HepG2 (cell line): ENCODE results near the gene COX6A2. TPM values are rescaled to one million over a fixed set of nuclear protein-coding genes. Genes with fewer than 3 reads are reported as not detected.

Source experiments
- AGO1 ChIP-seq: fragments of 200-400 bp; formaldehyde crosslinking; IDR thresholded peaks from 2 replicates; pipeline ENCODE4 v1.6.1; 2017; ENCODE audit warnings: mild to moderate bottlenecking, low read depth, low read length, moderate library complexity; ENCODE audit not compliant: poor library complexity, severe bottlenecking
- FOXO1 ChIP-seq: sonication (generic); formaldehyde crosslinking; IDR thresholded peaks from 2 replicates; pipeline ENCODE4 v1.4.0; 2020; ENCODE audit warnings: missing genetic modification reagents
- KDM6A ChIP-seq: IDR thresholded peaks from 2 replicates; pipeline ENCODE4 v1.6.1; 2016; ENCODE audit warnings: low read depth
- MYC ChIP-seq: sonication (generic); formaldehyde crosslinking; IDR thresholded peaks from 2 replicates; pipeline ENCODE4 v1.9.0; 2021; ENCODE audit warnings: missing genetic modification reagents, borderline replicate concordance
- NONO ChIP-seq, 2 experiments: fragments of 450-650 bp in 1 of 2; sonication (generic) in 1 of 2; formaldehyde crosslinking in 1 of 2; IDR thresholded peaks in 1 of 2; conservative IDR thresholded peaks in 1 of 2; 2 replicates each; pipeline versions ENCODE4 v1.6.1 to v1.8.0; 2017 to 2022; ENCODE audit warnings: mild to moderate bottlenecking in 1 of 2, missing genetic modification reagents in 1 of 2, moderate library complexity in 1 of 2
- PPARG ChIP-seq: conservative IDR thresholded peaks from 2 replicates; pipeline ENCODE4 v1.6.1; 2016; ENCODE audit warnings: missing biosample characterization, missing genetic modification reagents
- RBAK ChIP-seq: sonication (generic); formaldehyde crosslinking; IDR thresholded peaks from 2 replicates; pipeline ENCODE4 v1.5.1; 2020; ENCODE audit warnings: mild to moderate bottlenecking, missing genetic modification reagents
- RFX5 ChIP-seq: IDR thresholded peaks from 2 replicates; pipeline ENCODE4 v1.6.1; 2011; ENCODE audit warnings: low read depth, low read length, improper control_type of control experiment
- SMAD1 ChIP-seq: sonication (generic); formaldehyde crosslinking; IDR thresholded peaks from 2 replicates; pipeline ENCODE4 v1.4.0; 2020; ENCODE audit warnings: missing genetic modification reagents, low read depth, mild to moderate bottlenecking, borderline replicate concordance
- TBX3 ChIP-seq: fragments of 450-650 bp; IDR thresholded peaks from 2 replicates; pipeline ENCODE4 v1.6.1; 2017; ENCODE audit warnings: antibody characterized with exemption, mild to moderate bottlenecking, inconsistent platforms, borderline replicate concordance
- ZBTB20 ChIP-seq: sonication (generic); formaldehyde crosslinking; IDR thresholded peaks from 2 replicates; pipeline ENCODE4 v1.8.1; 2023; ENCODE audit warnings: missing genetic modification reagents, low read depth, mild to moderate bottlenecking, borderline replicate concordance
- ZNF138 ChIP-seq: sonication (generic); formaldehyde crosslinking; IDR thresholded peaks from 2 replicates; pipeline ENCODE4 v1.5.0; 2020; ENCODE audit warnings: mild to moderate bottlenecking, low read depth, missing genetic modification reagents
- ZNF367 ChIP-seq: sonication (generic); formaldehyde crosslinking; IDR thresholded peaks from 2 replicates; pipeline ENCODE4 v1.4.0; 2020; ENCODE audit warnings: missing genetic modification reagents, borderline replicate concordance
- ZNF550 ChIP-seq: sonication (generic); formaldehyde crosslinking; IDR thresholded peaks from 2 replicates; pipeline ENCODE4 v1.4.0; 2020; ENCODE audit warnings: mild to moderate bottlenecking, missing genetic modification reagents, borderline replicate concordance
- ZNF552 ChIP-seq: sonication (generic); formaldehyde crosslinking; IDR thresholded peaks from 2 replicates; pipeline ENCODE4 v1.9.0; 2022; ENCODE audit warnings: missing genetic modification reagents, mild to moderate bottlenecking, borderline replicate concordance
- ZNF616 ChIP-seq: sonication (generic); formaldehyde crosslinking; IDR thresholded peaks from 2 replicates; pipeline ENCODE4 v1.5.0; 2020; ENCODE audit warnings: low read depth, mild to moderate bottlenecking, missing genetic modification reagents
- polyA plus RNA-seq, 8 experiments: library from polyadenylated mRNA; depleted of rRNA in 3 of 8; stranded (reverse) in 7 of 8; unstranded in 1 of 8; fragments of >200 nt; fragmentation: Illumina TruSeq in 4 of 8; extraction: Trizol in 4 of 8; gene quantifications; 2 replicates each; pipeline versions ENCODE4 v1.2.1 to v1.2.3, GENCODE V29; 2011 to 2016; ENCODE audit warnings: low read depth in 4 of 8, missing spikeins in 1 of 8, mixed read lengths in 1 of 8; ENCODE audit not compliant: insufficient read depth in 1 of 8
- total RNA-seq, 5 experiments: library from RNA; depleted of rRNA; stranded (reverse); fragments of >200 nt; fragmentation: Illumina TruSeq; extraction: Trizol; gene quantifications; 2 replicates each; pipeline ENCODE4 v1.2.3, GENCODE V29; 2016; ENCODE audit warnings: low read depth in 1 of 5
- TF ChIP-seq, protein P1 (sequence below): sonication (generic); formaldehyde crosslinking; IDR thresholded peaks from 2 replicates; pipeline ENCODE4 v1.8.1; 2023; ENCODE audit warnings: mild to moderate bottlenecking, inconsistent platforms, moderate library complexity, missing genetic modification reagents, borderline replicate concordance
- TF ChIP-seq, protein P2 (sequence below): IDR thresholded peaks from 2 replicates; pipeline ENCODE4 v1.6.1; 2012; ENCODE audit warnings: inconsistent platforms
- TF ChIP-seq, protein P3 (sequence below): sonication (generic); formaldehyde crosslinking; IDR thresholded peaks from 2 replicates; pipeline ENCODE4 v1.4.0; 2020; ENCODE audit warnings: mild to moderate bottlenecking, missing genetic modification reagents
- TF ChIP-seq, protein P4 (sequence below): sonication (generic); formaldehyde crosslinking; IDR thresholded peaks from 2 replicates; pipeline ENCODE4; 2020; ENCODE audit warnings: missing genetic modification reagents, mild to moderate bottlenecking, borderline replicate concordance

COX6A2 gene
- total and polyA plus RNA-seq, 2 of the 13 experiments (the other 11 are each of a cell fraction or from before 2014, with no cell fraction given) = not detected

DNA sequence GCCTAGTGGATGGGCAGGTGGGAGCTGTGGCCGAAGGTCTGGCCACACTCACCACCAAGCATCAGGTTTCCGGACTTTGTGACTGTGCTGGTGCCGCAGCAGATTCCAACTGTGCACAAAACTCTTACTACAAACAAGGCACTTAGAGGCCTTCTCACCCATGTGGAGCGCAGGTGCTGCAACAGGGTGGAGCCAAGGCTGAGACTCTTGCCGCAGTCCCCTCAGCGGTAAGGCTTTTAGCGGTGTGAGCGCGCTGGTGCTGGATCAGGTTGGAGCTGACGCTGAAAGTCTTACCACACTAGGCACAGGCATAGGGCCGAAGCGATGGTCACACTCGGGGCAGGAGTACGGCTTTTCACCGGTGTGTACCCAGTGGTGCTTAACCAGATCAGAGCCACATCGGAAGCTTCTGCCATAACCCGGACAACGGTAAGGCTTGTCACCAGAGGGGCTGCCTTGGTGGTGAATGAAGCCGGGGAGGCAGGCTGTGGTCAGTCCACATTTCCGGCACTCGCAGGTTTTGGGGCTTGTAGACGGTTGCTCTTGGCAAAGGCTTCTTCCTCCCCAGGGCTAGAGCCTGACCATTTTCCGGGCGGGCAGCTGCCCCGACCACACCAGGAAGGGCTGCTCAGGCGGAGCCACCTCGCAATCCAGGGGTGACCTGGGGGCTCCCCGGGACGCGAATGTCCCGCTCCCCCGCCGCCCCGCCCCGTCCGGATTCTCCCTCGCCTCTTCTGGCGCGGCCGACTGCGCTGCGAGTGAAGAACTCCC, 30.1 kb upstream of the COX6A2 start (continued):
- TF ChIP-seq, protein P1, sequence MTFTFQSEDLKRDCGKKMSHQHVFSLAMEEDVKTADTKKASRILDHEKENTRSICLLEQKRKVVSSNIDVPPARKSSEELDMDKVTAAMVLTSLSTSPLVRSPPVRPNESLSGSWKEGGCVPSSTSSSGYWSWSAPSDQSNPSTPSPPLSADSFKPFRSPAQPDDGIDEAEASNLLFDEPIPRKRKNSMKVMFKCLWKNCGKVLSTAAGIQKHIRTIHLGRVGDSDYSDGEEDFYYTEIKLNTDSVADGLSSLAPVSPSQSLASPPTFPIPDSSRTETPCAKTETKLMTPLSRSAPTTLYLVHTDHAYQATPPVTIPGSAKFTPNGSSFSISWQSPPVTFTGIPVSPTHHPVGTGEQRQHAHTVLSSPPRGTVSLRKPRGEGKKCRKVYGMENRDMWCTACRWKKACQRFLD = peak; percentile 74
- TF ChIP-seq KDM6A = 0 out of 2 replicates have a peak, but pooled peaks have one; percentile 22
- peak; percentile 84; the same call in 1 of the 2 replicates for TF ChIP-seq RBAK (CRISPR knock-in tag)
- peak; percentile 69; the same call in 1 of the 2 replicates for TF ChIP-seq ZNF550
- TF ChIP-seq ZNF367 (CRISPR knock-in tag) = 0 out of 2 replicates have a peak, but pooled peaks have one; percentile 15
- peak; percentile 69; the same call in 1 of the 2 replicates for TF ChIP-seq TBX3
- TF ChIP-seq, protein P2, sequence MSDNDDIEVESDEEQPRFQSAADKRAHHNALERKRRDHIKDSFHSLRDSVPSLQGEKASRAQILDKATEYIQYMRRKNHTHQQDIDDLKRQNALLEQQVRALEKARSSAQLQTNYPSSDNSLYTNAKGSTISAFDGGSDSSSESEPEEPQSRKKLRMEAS = peak; percentile 95
- TF ChIP-seq PPARG (CRISPR knock-in tag) = peak; percentile 60; the same call in 1 of the 2 replicates
- TF ChIP-seq, protein P3, sequence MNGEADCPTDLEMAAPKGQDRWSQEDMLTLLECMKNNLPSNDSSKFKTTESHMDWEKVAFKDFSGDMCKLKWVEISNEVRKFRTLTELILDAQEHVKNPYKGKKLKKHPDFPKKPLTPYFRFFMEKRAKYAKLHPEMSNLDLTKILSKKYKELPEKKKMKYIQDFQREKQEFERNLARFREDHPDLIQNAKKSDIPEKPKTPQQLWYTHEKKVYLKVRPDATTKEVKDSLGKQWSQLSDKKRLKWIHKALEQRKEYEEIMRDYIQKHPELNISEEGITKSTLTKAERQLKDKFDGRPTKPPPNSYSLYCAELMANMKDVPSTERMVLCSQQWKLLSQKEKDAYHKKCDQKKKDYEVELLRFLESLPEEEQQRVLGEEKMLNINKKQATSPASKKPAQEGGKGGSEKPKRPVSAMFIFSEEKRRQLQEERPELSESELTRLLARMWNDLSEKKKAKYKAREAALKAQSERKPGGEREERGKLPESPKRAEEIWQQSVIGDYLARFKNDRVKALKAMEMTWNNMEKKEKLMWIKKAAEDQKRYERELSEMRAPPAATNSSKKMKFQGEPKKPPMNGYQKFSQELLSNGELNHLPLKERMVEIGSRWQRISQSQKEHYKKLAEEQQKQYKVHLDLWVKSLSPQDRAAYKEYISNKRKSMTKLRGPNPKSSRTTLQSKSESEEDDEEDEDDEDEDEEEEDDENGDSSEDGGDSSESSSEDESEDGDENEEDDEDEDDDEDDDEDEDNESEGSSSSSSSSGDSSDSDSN = peak; percentile 97
- peak; percentile 76 for TF ChIP-seq FOXO1 (CRISPR knock-in tag)
- TF ChIP-seq ZBTB20 (CRISPR knock-in tag) = peak; percentile 95; the same call in 1 of the 2 replicates
- TF ChIP-seq NONO (IDR thresholded peaks at IDR 0.05) = no peak
- TF ChIP-seq NONO (CRISPR knock-in tag; conservative IDR thresholded peaks at IDR 0.05) = peak; percentile 98; the same call in 1 of the 2 replicates
- TF ChIP-seq MYC (CRISPR knock-in tag) = peak; percentile 92
- peak; percentile 91 for TF ChIP-seq ZNF552 (CRISPR knock-in tag)
- TF ChIP-seq ZNF616 (CRISPR knock-in tag) = peak; percentile 48; the same call in 1 of the 2 replicates
- TF ChIP-seq RFX5 = peak; percentile 35; the same call in 1 of the 2 replicates
- peak; percentile 78; the same call in 1 of the 2 replicates for TF ChIP-seq SMAD1 (CRISPR knock-in tag)
- peak; percentile 4 for TF ChIP-seq AGO1
- TF ChIP-seq, protein P4, sequence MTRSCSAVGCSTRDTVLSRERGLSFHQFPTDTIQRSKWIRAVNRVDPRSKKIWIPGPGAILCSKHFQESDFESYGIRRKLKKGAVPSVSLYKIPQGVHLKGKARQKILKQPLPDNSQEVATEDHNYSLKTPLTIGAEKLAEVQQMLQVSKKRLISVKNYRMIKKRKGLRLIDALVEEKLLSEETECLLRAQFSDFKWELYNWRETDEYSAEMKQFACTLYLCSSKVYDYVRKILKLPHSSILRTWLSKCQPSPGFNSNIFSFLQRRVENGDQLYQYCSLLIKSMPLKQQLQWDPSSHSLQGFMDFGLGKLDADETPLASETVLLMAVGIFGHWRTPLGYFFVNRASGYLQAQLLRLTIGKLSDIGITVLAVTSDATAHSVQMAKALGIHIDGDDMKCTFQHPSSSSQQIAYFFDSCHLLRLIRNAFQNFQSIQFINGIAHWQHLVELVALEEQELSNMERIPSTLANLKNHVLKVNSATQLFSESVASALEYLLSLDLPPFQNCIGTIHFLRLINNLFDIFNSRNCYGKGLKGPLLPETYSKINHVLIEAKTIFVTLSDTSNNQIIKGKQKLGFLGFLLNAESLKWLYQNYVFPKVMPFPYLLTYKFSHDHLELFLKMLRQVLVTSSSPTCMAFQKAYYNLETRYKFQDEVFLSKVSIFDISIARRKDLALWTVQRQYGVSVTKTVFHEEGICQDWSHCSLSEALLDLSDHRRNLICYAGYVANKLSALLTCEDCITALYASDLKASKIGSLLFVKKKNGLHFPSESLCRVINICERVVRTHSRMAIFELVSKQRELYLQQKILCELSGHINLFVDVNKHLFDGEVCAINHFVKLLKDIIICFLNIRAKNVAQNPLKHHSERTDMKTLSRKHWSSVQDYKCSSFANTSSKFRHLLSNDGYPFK = peak; percentile 55; the same call in 1 of the 2 replicates
- peak; percentile 96; the same call in 1 of the 2 replicates for TF ChIP-seq ZNF138 (CRISPR knock-in tag)
